Bronchial epithelial cell (primary cell): Measurements from ENCODE around the gene PTPRT. TPM values are rescaled to one million over a fixed set of nuclear protein-coding genes. Genes with fewer than 3 reads are reported as not detected.

Source experiments
- DNase-seq: peaks from one replicate; pipeline ENCODE4 v3.0.0-alpha.2; 2010; ENCODE audit warnings: low read depth
- FAIRE-seq: peaks from 2 replicates; lab custom pipeline; 2011; peaks lifted over from hg19 to GRCh38; lab: Jason Lieb, UNC
- H3K27me3 ChIP-seq: 2 replicates; pipeline ENCODE4 v1.5.1; 2011; ENCODE audit warnings: low read length; ENCODE audit not compliant: control insufficient read depth, insufficient read depth
- H3K36me3 ChIP-seq: 2 replicates; pipeline ENCODE4 v1.5.1; 2011; ENCODE audit warnings: low read length; ENCODE audit not compliant: control insufficient read depth, insufficient read depth
- H3K4me3 ChIP-seq: 2 replicates; pipeline ENCODE4 v1.5.1; 2011; ENCODE audit warnings: mild to moderate bottlenecking, low read depth, low read length, control low read depth
- total RNA-seq: library from RNA; depleted of rRNA; stranded (reverse); fragments of >200 nt; gene quantifications from 2 replicates; pipeline ENCODE4 v1.2.1, GENCODE V29; 2014
- TF ChIP-seq, protein P1 (sequence below): IDR thresholded peaks from 2 replicates; pipeline ENCODE4 v1.5.1; 2011; ENCODE audit warnings: mild to moderate bottlenecking, moderate library complexity, low read length, control low read depth, inconsistent platforms; ENCODE audit not compliant: insufficient read depth, severe bottlenecking

Gene PTPRT
- total RNA-seq, 1 donor from 2014 or later: not detected

DNA sequence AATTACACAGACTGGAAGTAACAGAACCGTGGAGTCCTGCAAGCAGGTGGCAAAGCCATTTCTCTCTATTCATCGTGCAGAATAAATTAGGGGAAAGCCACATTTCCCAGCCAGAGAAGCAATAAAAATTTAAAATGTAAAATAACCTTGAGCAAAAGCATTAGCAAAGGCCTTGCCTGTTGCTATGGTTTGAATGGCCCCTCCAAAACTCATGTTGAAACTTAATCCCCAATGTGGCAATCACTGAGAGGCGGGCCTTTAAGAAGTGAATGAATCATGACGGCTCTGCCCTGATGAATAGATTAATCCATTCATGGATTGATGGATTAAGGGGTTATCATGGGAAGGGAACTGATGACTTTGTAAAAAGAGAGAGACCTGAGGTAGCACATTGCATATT lies 679.0 kb downstream of the PTPRT start:
- Histone ChIP-seq H3K4me3 (no peak overlapping the region), H3K36me3 (no peaks in the 10 kb centered on the region), H3K27me3 (no peaks in the 10 kb centered on the region)
- FAIRE-seq (no peak), DNase-seq (no peak)
- TF ChIP-seq, protein P1, sequence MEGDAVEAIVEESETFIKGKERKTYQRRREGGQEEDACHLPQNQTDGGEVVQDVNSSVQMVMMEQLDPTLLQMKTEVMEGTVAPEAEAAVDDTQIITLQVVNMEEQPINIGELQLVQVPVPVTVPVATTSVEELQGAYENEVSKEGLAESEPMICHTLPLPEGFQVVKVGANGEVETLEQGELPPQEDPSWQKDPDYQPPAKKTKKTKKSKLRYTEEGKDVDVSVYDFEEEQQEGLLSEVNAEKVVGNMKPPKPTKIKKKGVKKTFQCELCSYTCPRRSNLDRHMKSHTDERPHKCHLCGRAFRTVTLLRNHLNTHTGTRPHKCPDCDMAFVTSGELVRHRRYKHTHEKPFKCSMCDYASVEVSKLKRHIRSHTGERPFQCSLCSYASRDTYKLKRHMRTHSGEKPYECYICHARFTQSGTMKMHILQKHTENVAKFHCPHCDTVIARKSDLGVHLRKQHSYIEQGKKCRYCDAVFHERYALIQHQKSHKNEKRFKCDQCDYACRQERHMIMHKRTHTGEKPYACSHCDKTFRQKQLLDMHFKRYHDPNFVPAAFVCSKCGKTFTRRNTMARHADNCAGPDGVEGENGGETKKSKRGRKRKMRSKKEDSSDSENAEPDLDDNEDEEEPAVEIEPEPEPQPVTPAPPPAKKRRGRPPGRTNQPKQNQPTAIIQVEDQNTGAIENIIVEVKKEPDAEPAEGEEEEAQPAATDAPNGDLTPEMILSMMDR: no peak

DNA sequence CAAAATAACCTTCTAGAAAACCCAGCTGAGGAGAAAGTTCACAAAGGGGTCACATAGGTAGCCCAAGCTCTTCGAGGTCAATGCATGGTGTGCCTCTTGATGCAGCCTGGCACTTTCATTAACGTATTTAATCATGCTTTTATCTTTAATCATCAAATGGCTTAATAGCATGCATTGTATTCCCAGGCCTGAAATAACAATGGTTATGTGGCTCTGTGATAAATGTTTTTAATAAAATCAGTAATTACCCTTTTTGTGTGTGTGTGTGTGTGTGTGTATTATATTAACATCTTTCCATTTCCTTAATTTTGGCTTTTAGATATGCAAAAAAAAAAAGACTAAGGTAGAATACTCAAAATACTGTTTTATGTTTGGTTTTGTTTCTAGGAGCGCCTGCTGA lies 681.8 kb downstream of the PTPRT start:
- FAIRE-seq (no peak), DNase-seq (no peak)
- no peaks in the 10 kb centered on the region for H3K27me3 ChIP-seq
- H3K36me3 ChIP-seq: no peaks in the 10 kb centered on the region
- TF ChIP-seq, protein P1: no peak
- no peak overlapping the region for H3K4me3 ChIP-seq

DNA sequence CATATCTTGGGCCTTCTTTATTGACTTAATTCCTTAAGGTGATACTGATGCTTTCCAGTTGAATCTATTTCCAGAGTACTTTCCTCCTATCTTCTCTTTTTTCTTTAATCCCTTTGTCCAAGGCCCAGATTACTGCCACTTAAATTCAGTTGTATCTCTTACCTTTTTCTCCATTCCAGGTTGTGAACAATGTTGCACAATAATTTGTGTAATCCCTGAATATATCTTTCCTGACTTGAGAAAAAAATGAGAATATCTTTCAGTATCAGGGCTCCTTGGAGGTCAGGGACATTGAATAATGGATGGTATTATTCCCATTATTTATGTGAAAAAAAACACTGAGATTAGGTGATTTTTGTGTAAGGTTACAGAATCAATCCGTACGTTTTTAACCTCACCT lies 683.3 kb downstream of the PTPRT start:
- H3K27me3 ChIP-seq: no peaks in the 10 kb centered on the region
- TF ChIP-seq, protein P1: no peak
- FAIRE-seq (no peak), DNase-seq (no peak)
- H3K36me3 ChIP-seq: no peaks in the 10 kb centered on the region
- H3K4me3 ChIP-seq: no peak overlapping the region

DNA sequence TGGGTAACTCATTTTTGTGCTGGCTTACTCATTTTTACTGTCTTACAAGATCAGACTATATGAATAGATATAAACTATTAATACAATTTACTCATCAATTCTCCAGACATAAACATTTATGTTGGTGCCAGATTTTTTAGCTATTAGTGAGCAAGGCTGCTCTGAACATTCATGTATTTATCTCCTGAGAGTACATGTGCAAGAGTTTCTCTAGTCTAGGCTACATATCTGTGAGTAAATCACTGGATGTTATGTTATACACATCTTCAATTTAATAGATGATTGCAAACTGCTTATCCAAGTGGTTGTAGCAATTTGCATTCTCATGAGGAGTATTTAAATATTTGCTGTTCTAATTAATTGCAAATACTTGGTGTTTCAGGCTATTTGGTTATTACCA lies 687.1 kb downstream of the PTPRT start:
- FAIRE-seq (no peak), DNase-seq (no peak)
- Histone ChIP-seq H3K27me3 (no peaks in the 10 kb centered on the region), H3K36me3 (no peaks in the 10 kb centered on the region), H3K4me3 (no peak overlapping the region)
- TF ChIP-seq, protein P1: no peak

DNA sequence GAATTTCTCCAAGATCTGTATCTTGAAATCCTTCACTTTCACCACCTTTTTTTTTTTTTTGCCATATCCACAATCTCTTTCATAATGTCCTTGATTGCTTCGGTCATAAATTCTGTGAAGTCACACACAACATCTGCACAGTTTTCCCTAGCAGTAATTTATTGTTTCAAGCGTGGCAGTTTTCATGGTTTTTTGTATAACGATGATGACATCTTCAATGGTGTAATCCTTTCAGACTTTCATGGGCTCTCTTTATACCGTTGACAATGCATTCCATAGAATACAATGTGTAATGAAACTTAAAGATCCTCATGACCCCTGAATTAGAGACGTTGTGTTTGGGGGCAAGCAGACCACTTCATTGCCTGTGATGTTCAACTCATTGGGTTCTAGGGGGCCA lies 693.1 kb downstream of the PTPRT start:
- TF ChIP-seq, protein P1: no peak
- H3K36me3 ChIP-seq: no peaks in the 10 kb centered on the region
- no peaks in the 10 kb centered on the region for H3K27me3 ChIP-seq
- H3K4me3 ChIP-seq: no peak overlapping the region
- DNase-seq (no peak), FAIRE-seq (no peak)

DNA sequence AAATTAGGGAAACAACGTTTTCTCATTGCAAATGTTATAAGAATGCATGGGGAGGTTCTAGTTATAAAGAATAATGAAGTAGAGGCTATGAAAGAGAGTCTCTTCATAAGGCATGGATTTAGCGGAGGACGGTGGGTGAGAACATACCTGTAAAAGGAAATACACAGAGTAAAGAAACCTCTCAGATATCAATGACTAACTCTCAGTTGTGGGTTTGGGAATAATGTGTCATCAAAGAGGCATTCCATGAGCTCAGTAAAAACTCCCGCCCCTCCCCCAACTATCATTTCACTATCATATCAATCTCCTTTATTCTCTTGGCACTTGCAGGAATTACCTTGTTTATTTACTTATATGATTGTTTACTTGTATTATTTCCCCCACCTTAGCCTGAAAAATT lies 695.4 kb downstream of the PTPRT start:
- DNase-seq: peak; percentile 43
- Histone ChIP-seq H3K27me3 (no peaks in the 10 kb centered on the region), H3K36me3 (no peaks in the 10 kb centered on the region), H3K4me3 (no peak overlapping the region)
- TF ChIP-seq, protein P1: no peak
- no peak for FAIRE-seq
